Ishikawa (cell line): ENCODE data around the gene CCL11.

ENCODE experiments used
- EP300 ChIP-seq: IDR thresholded peaks from 2 replicates; pipeline ENCODE4 v1.6.1; 2012; ENCODE audit warnings: borderline replicate concordance
- FOXM1 ChIP-seq: IDR thresholded peaks from 2 replicates; pipeline ENCODE4 v1.6.1; 2012; ENCODE audit warnings: low read depth, borderline replicate concordance
- NFIC ChIP-seq: IDR thresholded peaks from 2 replicates; pipeline ENCODE4 v1.6.1; 2012
- TAF1 ChIP-seq: IDR thresholded peaks from 2 replicates; pipeline ENCODE4 v1.6.1; 2012; ENCODE audit warnings: low read depth, mild to moderate bottlenecking
- TF ChIP-seq, protein P1 (sequence below): IDR thresholded peaks from 2 replicates; pipeline ENCODE4 v1.6.1; 2012; ENCODE audit warnings: low read depth, mild to moderate bottlenecking

DNA sequence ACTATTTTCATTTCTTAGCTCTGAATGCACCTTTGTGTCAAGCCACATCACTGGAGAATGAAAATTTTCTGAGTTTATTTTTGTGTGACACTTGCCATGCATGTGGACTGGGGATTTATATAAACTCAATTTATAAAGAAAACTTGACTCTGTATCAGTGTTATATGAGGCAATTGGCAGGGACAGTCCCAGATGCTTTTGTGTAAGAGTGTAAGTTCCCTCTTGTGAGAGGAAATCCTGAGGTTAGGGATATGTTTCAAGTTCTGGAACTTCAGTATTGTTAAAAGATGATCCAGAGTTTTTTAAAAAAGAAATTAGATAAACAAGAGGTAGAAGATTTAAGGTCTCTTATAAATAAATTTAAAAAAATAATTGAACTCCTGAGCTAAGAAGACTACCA, 22.8 kb downstream of the CCL11 start:
- TF ChIP-seq EP300, result no peak
- no peak for TF ChIP-seq NFIC
- no peak for TF ChIP-seq TAF1
- TF ChIP-seq, protein P1, sequence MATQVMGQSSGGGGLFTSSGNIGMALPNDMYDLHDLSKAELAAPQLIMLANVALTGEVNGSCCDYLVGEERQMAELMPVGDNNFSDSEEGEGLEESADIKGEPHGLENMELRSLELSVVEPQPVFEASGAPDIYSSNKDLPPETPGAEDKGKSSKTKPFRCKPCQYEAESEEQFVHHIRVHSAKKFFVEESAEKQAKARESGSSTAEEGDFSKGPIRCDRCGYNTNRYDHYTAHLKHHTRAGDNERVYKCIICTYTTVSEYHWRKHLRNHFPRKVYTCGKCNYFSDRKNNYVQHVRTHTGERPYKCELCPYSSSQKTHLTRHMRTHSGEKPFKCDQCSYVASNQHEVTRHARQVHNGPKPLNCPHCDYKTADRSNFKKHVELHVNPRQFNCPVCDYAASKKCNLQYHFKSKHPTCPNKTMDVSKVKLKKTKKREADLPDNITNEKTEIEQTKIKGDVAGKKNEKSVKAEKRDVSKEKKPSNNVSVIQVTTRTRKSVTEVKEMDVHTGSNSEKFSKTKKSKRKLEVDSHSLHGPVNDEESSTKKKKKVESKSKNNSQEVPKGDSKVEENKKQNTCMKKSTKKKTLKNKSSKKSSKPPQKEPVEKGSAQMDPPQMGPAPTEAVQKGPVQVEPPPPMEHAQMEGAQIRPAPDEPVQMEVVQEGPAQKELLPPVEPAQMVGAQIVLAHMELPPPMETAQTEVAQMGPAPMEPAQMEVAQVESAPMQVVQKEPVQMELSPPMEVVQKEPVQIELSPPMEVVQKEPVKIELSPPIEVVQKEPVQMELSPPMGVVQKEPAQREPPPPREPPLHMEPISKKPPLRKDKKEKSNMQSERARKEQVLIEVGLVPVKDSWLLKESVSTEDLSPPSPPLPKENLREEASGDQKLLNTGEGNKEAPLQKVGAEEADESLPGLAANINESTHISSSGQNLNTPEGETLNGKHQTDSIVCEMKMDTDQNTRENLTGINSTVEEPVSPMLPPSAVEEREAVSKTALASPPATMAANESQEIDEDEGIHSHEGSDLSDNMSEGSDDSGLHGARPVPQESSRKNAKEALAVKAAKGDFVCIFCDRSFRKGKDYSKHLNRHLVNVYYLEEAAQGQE, result no peak
- TF ChIP-seq FOXM1, result no peak
